ENCODE results near the gene KDM1B.
"Not testable (repeated sequence)": the region's sequence is repeated elsewhere in the genome, so short reads cannot be mapped to it uniquely, and the experiment has no call there.

The KDM1B gene

GRCh38 chr6:18155150-18155863 lies at the start of gene KDM1B:
TSS of gene KDM1B (plus strand) at chr6:18155422. CDS start at chr6:18159896, 4,474 bp downstream.
- peak; percentile 99 for DNase-seq

- DNase-seq: no peak
These were observed 48.2 kb upstream of the KDM1B start for GRCh38 chr6:18107061-18107460.

GRCh38 chr6:18110162-18110561 lies 45.1 kb upstream of the KDM1B start:
- DNase-seq: no peak

GRCh38 chr6:18115356-18115755 lies 39.9 kb upstream of the KDM1B start:
- no peak for DNase-seq

GRCh38 chr6:18117136-18117535 lies 38.1 kb upstream of the KDM1B start:
- no peak for DNase-seq

- no peak for DNase-seq
These were observed 36.9 kb upstream of the KDM1B start for GRCh38 chr6:18118330-18118729.

GRCh38 chr6:18119236-18119635 lies 36.0 kb upstream of the KDM1B start:
- DNase-seq: no peak

- DNase-seq: no peak
These were observed 33.6 kb upstream of the KDM1B start for GRCh38 chr6:18121580-18122127.

GRCh38 chr6:18122128-18123093 lies 32.8 kb upstream of the KDM1B start, which contains the start of gene NHLRC1:
TSS of gene NHLRC1 (minus strand) at chr6:18122677. CDS start at chr6:18122606, 71 bp downstream.
- DNase-seq: peak; percentile 74

GRCh38 chr6:18126121-18126520 lies 29.1 kb upstream of the KDM1B start:
- no peak for DNase-seq

- DNase-seq: no peak
These were observed 22.9 kb upstream of the KDM1B start for GRCh38 chr6:18132346-18132745.

- no peak for DNase-seq
These were observed 20.1 kb upstream of the KDM1B start for GRCh38 chr6:18135171-18135570.

GRCh38 chr6:18136260-18136659 lies 19.0 kb upstream of the KDM1B start:
- no peak for DNase-seq

GRCh38 chr6:18138906-18139305 lies 16.3 kb upstream of the KDM1B start:
- DNase-seq: no peak

- DNase-seq: no peak
These were observed 15.1 kb upstream of the KDM1B start for GRCh38 chr6:18139935-18140621.

GRCh38 chr6:18141805-18142590 lies 13.2 kb upstream of the KDM1B start:
- no peak for DNase-seq

GRCh38 chr6:18142591-18142861 lies 12.7 kb upstream of the KDM1B start:
- DNase-seq: no peak

GRCh38 chr6:18147160-18147559 lies 8.1 kb upstream of the KDM1B start:
- no peak for DNase-seq

GRCh38 chr6:18147616-18148015 lies 7.6 kb upstream of the KDM1B start:
- DNase-seq: no peak

GRCh38 chr6:18148304-18149025 lies 6.8 kb upstream of the KDM1B start:
- DNase-seq: no peak

GRCh38 chr6:18151391-18151790 lies 3.8 kb upstream of the KDM1B start:
- DNase-seq: not testable (repeated sequence)

GRCh38 chr6:18151801-18152200 lies 3.4 kb upstream of the KDM1B start:
- no peak for DNase-seq
